ENCODE results near the gene TNFRSF13B.
"Not testable (repeated sequence)": the region's sequence is repeated elsewhere in the genome, so short reads cannot be mapped to it uniquely, and the experiment has no call there.

Gene TNFRSF13B

GRCh38 chr17:16994631-16995030 is 22.7 kb upstream of the TNFRSF13B start:
- no peak for FAIRE-seq
- TF ChIP-seq POLR2A (IDR thresholded peaks at IDR 0.05; ENCODE audit: low read depth, low read length): no peak

DNA sequence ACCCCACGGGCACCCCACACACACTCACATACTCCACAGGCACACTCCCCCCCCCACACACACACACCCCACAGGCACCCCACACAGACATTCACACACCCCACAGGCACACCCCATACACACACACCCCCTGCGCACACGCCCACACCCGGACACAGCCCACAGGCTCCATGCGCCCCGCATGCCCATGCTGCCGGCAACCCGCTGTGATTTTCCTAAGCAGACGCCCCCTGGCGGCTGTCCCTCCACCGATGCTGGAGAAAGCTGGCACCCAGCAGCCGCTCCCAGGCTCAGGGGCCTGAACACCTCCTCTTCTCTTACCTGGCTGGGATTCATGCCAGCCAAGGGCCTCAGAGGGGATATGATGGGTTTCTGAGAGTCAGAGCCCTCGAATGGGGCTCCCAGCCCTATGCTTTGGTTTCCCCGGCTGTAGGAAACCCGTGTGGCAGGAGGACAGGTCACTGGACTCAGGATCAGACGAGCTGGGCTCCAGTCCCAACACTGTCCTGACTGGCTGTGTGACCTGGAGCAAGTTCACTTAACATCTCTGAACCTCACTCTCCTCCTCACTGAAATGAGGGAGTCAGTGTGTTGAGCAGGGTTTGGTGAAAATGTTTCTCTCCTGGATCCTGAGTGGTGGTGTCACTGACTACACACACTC is 19.6 kb upstream of the TNFRSF13B start:
- TF ChIP-seq POLR2A (IDR thresholded peaks at IDR 0.05; ENCODE audit: low read depth, low read length): no peak
- DNase-seq (ENCODE audit: insufficient read length, low spot score) (peak; percentile 88), FAIRE-seq (no peak)

More at GRCh38 chr17:16994631-16995030, 22.7 kb upstream of the TNFRSF13B start:
- DNase-seq (ENCODE audit: insufficient read length, low spot score): no peak

GRCh38 chr17:16989953-16990860 is 18.3 kb upstream of the TNFRSF13B start:
- DNase-seq (ENCODE audit: insufficient read length, low spot score): no peak
- no peak for TF ChIP-seq POLR2A (IDR thresholded peaks at IDR 0.05; ENCODE audit: low read depth, low read length)
- FAIRE-seq: no peak

- no peak for TF ChIP-seq POLR2A (IDR thresholded peaks at IDR 0.05; ENCODE audit: low read depth, low read length)
- FAIRE-seq (no peak), DNase-seq (ENCODE audit: insufficient read length, low spot score) (no peak)
Observed at GRCh38 chr17:16989230-16989952, 17.5 kb upstream of the TNFRSF13B start.

DNA sequence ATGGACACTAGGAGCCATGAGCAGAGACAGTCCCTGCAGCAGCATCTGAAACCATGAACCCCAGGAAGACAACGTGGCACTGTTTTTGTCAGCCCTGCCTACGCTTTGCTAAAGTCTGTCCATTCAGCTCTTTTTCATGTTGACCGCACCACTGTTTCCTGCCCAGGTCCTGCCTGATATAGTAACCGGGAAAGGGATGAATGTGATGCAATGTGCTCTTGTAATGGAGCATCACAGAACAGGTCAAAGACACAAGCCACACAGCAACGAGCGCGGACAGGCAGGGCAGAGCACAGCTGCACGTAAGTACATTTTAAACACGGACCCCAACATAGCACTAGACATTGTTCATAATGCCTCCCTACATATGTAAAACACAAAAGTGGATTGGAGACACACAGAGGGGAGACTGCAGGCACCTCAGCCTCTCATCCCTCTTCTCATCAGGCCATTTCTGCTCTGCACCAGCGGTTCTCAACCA is 16.9 kb upstream of the TNFRSF13B start:
- no peak for DNase-seq (ENCODE audit: insufficient read length, low spot score)
- TF ChIP-seq POLR2A (IDR thresholded peaks at IDR 0.05; ENCODE audit: low read depth, low read length): no peak
- no peak for FAIRE-seq

GRCh38 chr17:16987830-16988601 is 16.1 kb upstream of the TNFRSF13B start:
- TF ChIP-seq POLR2A (IDR thresholded peaks at IDR 0.05; ENCODE audit: low read depth, low read length): peak; percentile 59; the same call in 1 of the 2 replicates
- FAIRE-seq (peak; percentile 20), DNase-seq (ENCODE audit: insufficient read length, low spot score) (peak; percentile 98)

DNA sequence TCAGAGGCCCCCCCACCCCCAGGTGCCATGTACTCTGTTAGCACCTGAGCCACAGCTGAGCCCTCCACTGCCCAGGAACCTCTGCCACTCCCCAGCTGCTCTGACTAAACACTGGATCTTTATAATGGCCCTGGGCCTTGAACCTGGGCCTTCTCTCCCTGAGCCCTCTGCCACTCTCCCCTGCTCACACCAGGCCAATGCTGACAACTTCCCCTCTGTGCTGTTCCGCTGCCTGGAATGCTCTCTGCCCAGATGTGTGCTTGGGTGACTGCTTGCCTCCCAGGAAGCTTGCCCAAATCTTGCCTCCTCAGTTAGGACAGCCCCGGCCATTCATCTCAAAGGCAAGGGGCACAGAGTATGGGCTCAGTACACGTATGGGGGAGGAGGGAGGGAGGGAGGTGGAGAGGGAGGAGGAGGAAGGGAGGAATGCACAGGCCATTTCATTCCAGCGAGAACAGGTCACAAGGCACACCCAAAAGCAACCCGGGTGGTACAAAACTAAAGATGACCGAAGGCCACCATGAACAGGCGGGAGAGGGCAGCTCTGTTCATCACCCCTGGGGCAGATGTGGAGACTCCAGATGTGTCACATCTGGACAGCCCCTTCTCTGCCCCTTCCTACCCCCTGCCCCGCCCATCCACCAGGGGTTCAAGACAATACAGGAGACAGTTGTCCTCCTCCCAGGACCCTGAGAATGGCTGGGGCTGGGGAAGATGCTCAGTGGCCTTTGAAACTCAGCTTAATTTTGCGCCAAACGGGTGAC is 15.3 kb upstream of the TNFRSF13B start:
- DNase-seq (ENCODE audit: insufficient read length, low spot score) (no peak), FAIRE-seq (no peak)
- no peak for TF ChIP-seq POLR2A (IDR thresholded peaks at IDR 0.05; ENCODE audit: low read depth, low read length)

- no peak for TF ChIP-seq POLR2A (IDR thresholded peaks at IDR 0.05; ENCODE audit: low read depth, low read length)
- no peak for DNase-seq (ENCODE audit: insufficient read length, low spot score)
- no peak for FAIRE-seq
Observed at GRCh38 chr17:16986391-16986790, 14.5 kb upstream of the TNFRSF13B start.

- no peak for DNase-seq (ENCODE audit: insufficient read length, low spot score)
- no peak for TF ChIP-seq POLR2A (IDR thresholded peaks at IDR 0.05; ENCODE audit: low read depth, low read length)
Observed at GRCh38 chr17:16981928-16982327, 10.0 kb upstream of the TNFRSF13B start.

DNA sequence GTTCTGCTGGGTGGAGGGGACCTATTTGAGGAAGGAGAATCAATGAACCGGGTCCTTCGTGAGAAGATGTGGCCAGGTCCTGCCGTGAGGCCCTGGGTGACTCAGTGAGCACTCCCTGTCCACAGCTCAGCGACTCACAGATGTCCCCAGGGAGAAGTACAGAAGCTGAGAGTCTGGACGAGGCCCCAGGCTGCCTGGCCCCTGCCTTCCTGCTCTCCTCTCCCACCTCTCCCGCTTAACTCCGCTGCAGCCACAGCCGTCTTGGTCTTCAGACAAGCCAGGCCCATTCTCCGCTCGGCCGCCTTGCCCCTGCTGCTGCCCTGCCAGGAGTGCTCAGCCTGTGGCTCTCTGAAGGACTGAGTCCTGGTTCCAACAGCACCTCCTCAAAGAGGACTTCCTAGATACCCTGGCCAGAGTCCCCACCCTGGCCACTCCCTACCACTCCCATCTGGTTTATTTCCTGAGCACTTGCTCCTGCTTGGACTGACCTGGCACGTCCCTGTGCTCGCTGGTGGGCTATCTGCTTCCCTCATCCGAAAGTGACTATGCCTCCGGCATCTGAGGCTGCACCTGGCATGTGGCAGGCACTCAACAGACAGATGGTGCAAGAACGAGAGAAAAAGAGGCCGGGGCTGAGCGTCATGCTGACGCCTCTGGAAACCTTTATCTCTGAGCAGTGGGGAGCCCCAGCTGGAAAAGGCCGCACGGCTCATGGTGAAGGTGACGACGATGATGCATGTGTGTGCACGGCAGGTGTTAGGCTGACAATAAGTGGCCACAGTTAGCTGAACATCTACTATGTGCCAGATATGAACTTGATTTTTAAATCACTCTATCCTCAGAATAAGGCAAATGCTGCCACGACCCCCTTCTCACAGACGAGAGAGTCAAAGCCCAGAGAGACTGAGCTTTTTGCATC is 9.2 kb upstream of the TNFRSF13B start:
- DNase-seq (ENCODE audit: insufficient read length, low spot score) (no peak), FAIRE-seq (no peak)
- no peak for TF ChIP-seq POLR2A (IDR thresholded peaks at IDR 0.05; ENCODE audit: low read depth, low read length)

More at GRCh38 chr17:16981928-16982327, 10.0 kb upstream of the TNFRSF13B start:
- no peak for FAIRE-seq

GRCh38 chr17:16980061-16980460 is 8.1 kb upstream of the TNFRSF13B start:
- no peak for DNase-seq (ENCODE audit: insufficient read length, low spot score)
- no peak for TF ChIP-seq POLR2A (IDR thresholded peaks at IDR 0.05; ENCODE audit: low read depth, low read length)
- no peak for FAIRE-seq

DNA sequence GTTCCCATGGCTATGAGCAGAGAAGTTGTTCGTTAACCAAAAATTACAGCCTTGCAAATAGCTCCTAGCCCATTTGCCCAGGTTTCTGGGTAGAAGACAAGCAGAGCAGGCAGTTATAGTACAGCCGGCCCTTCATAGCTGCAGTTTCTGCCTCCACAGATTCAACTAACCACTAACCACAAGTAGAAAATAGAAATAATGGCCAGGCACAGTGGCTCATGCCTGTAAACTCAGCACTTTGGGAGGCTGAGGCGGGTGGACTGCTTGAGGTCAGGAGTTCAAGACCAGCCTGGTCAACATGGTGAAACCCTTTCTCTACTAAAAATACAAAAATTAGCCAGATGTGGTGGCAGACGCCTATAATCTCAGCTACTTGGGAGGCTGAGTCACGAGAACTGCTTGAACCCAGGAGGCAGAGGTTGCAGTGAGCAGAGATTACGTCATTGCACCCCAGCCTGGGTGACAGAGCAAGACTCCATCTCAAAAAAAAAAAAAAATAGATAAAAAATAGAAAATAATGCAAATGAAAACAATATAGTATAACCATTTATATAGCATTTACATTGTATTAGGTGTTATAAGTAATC is 7.4 kb upstream of the TNFRSF13B start:
- not testable (repeated sequence) for FAIRE-seq; DNase-seq (ENCODE audit: insufficient read length, low spot score)
